ENCODE data around the gene CDC42EP1.

GRCh38 chr22:37608477-37609239, 48.4 kb downstream of the CDC42EP1 start, which contains the start of gene GGA1:
- TF ChIP-seq POLR2AphosphoS5 (IDR thresholded peaks at IDR 0.05) (peak; percentile 76), CTCF (IDR thresholded peaks at IDR 0.05; ENCODE audit: poor library complexity, severe bottlenecking) (no peak)
